ENCODE results near the gene BCOR. TPM values are rescaled to one million over a fixed set of nuclear protein-coding genes. Genes with fewer than 3 reads are reported as not detected.

BCOR gene
- total RNA-seq, 1 experiment from 2014 or later: 35.1 TPM

DNA sequence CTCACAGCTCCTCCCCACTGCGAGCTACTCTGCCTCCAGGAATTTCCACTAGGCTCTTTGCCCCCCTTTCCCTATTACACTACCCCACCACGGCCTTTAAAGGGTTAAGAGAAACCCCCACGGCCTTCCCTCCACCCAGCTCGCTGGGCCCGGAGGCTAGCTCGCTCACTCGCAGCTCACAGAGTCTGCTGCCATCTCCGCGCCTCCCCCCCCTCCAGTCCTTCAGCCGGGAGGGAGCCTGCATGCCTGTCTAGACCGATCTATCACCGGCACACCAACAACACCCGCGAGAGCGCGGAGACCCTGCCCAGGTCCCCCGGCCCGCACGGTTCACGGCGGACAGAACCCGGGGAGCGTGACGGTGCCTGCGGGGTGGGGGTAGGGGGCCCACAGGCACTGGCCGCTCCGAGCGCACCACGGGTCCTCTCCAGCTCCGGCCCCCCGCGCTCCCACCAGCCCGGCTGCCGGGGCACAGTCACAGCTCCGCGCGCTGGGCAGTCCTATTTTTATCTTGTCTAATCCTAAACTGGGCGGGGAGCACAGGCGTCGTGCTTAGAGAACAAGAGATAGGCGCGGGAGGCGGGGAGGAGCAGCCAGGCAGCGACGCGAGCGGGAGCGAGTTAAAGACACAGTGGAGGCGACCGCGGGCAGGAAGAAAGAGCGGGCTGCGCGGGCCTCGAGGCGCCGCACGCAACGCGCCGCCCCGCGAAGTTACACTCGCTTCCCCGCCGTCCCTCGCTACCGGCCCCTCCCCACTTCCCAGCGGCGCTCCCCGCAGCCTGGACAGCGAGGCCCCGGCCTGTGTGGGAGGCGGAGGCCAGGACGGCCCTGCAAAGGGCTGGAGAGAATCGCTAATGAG, 3.5 kb downstream of the BCOR start:
- no peak for TF ChIP-seq ELF1 (IDR thresholded peaks at IDR 0.05; ENCODE audit: borderline replicate concordance, low read depth)
- no peak for TF ChIP-seq FOSL1 (IDR thresholded peaks at IDR 0.05; ENCODE audit: low read depth)
- TF ChIP-seq CTCF (IDR thresholded peaks at IDR 0.05 in 2 of 3, conservative IDR thresholded peaks at IDR 0.05 in 1 of 3; ENCODE audit: borderline replicate concordance in 1 of 3, insufficient read depth in 1 of 3, low read depth in 2 of 3, low read length in 2 of 3): no peak
- no peak for TF ChIP-seq ZNF274 (IDR thresholded peaks at IDR 0.05; ENCODE audit: low read depth, low read length)
- no peak for TF ChIP-seq CBX3 (IDR thresholded peaks at IDR 0.05; ENCODE audit: low read depth)
- no peak for TF ChIP-seq EGR1 (IDR thresholded peaks at IDR 0.05; ENCODE audit: low read depth)
- TF ChIP-seq YY1 (IDR thresholded peaks at IDR 0.05; ENCODE audit: extremely low read depth, insufficient replicate concordance, low read depth, low read length): no peak
- TF ChIP-seq SP1 (IDR thresholded peaks at IDR 0.05; ENCODE audit: low read depth): no peak
- no peak for TF ChIP-seq ZFX (IDR thresholded peaks at IDR 0.05)
- intact Hi-C loops (cut with micrococcal nuclease): loop anchor here (5.0 to 10.0 kb wide), 2 partner anchors 173 to 279 kb away; no protein-coding TSS in a partner anchor
- no peak overlapping the region for H2AFZ ChIP-seq (ENCODE audit: low read depth, low read length, poor library complexity, severe bottlenecking)
- H3K27ac ChIP-seq (ENCODE audit: low read depth, low read length): peak overlapping the region; percentile 66
- peak overlapping the region; percentile 77 for H3K9ac ChIP-seq (ENCODE audit: low read length)
- DNase-seq (ENCODE audit: low read depth, low spot score) (no peak), ATAC-seq (no peak)
- ChIA-PET POLR2A (interaction anchor here (0.9 kb wide), 1 partner anchor 74 kb away, joined by 3 read pairs; no protein-coding TSS in a partner anchor), CTCF (no interaction called here), RAD21 (ENCODE audit: low non-redundant PET in 1 of 2, low total read pairs in 2 of 2, uncharacterized antibody in 2 of 2, unreplicated experiment in 2 of 2) (no interaction called here)
- H3K9me2 ChIP-seq (ENCODE audit: insufficient read depth): no peaks in the 10 kb centered on the region
- peak overlapping the region; percentile 54 to 61 for H3K4me3 ChIP-seq (replicated peaks in 1 of 2; ENCODE audit: low read depth in 1 of 2, low read length in 2 of 2)
- H3K36me3 ChIP-seq (ENCODE audit: control insufficient read depth in 1 of 2, insufficient read depth in 2 of 2, low read length in 2 of 2): no peaks in the 10 kb centered on the region
- H3K9me3 ChIP-seq (ENCODE audit: control insufficient read depth in 1 of 2, insufficient read depth in 1 of 2, low read depth in 1 of 2, low read length in 2 of 2): no peaks in the 10 kb centered on the region
- H3K4me2 ChIP-seq (ENCODE audit: low read length): peak overlapping the region; percentile 85
- no peaks in the 10 kb centered on the region for H3K27me3 ChIP-seq (ENCODE audit: insufficient read depth, low read length)
- peaks cover 24% of the 10 kb centered on the region; the same call in 1 of the 2 replicates for H4K20me1 ChIP-seq (ENCODE audit: insufficient read depth)
- H3K79me2 ChIP-seq (ENCODE audit: insufficient read depth, low read length): peaks cover 84% of the 10 kb centered on the region
- BruUV-seq (replicated peaks): no TSS peak
- peaks cover 32 to 57% of the 10 kb centered on the region in 2 experiments for H3K4me1 ChIP-seq (ENCODE audit: control insufficient read depth in 1 of 2, insufficient read depth in 2 of 2, low read length in 2 of 2)
